ENCODE measurements around the gene PIGU.
A peak's percentile ranks its signal among the peaks of the same experiment; 100 is the strongest.

Gene PIGU

DNA sequence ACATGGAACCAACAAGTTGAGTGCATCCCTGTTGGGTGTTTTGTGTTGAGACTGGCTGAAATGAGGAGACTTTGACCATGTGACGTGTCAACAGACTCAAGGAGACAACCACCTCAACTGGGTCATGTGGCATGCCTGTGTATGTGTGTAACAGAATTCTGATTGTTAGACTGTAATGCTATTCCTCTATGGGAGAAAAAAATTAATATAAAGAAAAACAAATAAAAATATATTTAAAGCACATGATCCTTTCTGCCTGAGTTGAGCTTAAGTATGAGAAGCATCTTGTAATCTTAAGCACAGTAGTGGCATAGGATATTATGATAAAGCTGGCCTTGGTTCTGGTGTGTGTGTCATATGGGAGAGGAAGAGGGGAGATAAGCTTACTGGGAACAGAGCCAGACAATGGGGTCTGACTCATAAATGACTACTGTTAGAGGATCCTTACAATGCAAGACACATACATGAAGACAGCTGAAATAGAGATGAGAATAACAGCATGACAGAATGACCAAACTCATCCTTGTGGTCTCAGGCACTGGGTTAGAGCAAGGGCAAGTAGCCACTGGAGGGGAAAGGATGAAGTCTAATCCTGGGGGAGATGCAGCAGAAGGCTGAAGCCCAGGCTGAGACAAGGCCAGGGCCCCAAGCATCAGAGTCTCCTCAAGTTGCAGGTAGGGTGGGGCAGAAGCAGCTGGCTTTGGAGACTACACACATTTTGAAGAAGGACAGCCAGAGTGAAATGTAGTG is 36.5 kb upstream of the PIGU start:
- H3K9me3 ChIP-seq (ENCODE audit: control insufficient read depth, insufficient read depth, low read depth, low read length) = no peaks in the 10 kb centered on the region
- H3K4me1 ChIP-seq (ENCODE audit: control insufficient read depth, insufficient read depth, low read length) = peaks cover 5% of the 10 kb centered on the region; the same call in 1 of the 2 replicates
- H3K4me3 ChIP-seq (ENCODE audit: low read depth, low read length) = no peak overlapping the region
- POLR2A ChIA-PET = interaction anchor here (0.7 to 1.6 kb wide), 3 partner anchors 18 to 350 kb away, joined by 3 to 5 read pairs (median 3); partner anchors contain the start of genes ITCH and PIGU
- no peak overlapping the region for H3K27ac ChIP-seq (ENCODE audit: extremely low read depth, low read depth, low read length)
- peaks cover 0 to 55% of the 10 kb centered on the region in 2 experiments for H3K36me3 ChIP-seq (ENCODE audit: control insufficient read depth in 2 of 2, insufficient read depth in 1 of 2, low read length in 2 of 2)
- CTCF ChIA-PET = interaction anchor here (0.7 to 1.4 kb wide), 5 partner anchors 10 to 1442 kb away, joined by 3 to 6 read pairs (median 3); no protein-coding TSS in a partner anchor
- TF ChIP-seq ZNF830 (tag by site-specific recombination; IDR thresholded peaks at IDR 0.05; ENCODE audit: low read depth) (no peak), WT1 (tag by site-specific recombination; IDR thresholded peaks at IDR 0.05) (peak; percentile 59; the same call in 1 of the 2 replicates), ZBTB1 (tag by site-specific recombination; IDR thresholded peaks at IDR 0.05) (no peak), ZEB2 (tag by site-specific recombination; IDR thresholded peaks at IDR 0.05) (peak; percentile 96), ZNF629 (tag by site-specific recombination; IDR thresholded peaks at IDR 0.05) (peak; percentile 85), ZNF394 (tag by site-specific recombination; IDR thresholded peaks at IDR 0.05; ENCODE audit: borderline replicate concordance) (0 out of 2 replicates have a peak, but pooled peaks have one; percentile 52), ZFP37 (tag by site-specific recombination; IDR thresholded peaks at IDR 0.05) (no peak), ZNF311 (tag by site-specific recombination; IDR thresholded peaks at IDR 0.05; ENCODE audit: borderline replicate concordance) (no peak), OSR2 (tag by site-specific recombination; IDR thresholded peaks at IDR 0.05) (peak; percentile 94), ZNF660 (tag by site-specific recombination; IDR thresholded peaks at IDR 0.05) (0 out of 2 replicates have a peak, but pooled peaks have one; percentile 50), SP7 (tag by site-specific recombination; IDR thresholded peaks at IDR 0.05) (peak; percentile 82), ZBTB20 (tag by site-specific recombination; IDR thresholded peaks at IDR 0.05) (peak; percentile 18; the same call in 1 of the 2 replicates), KLF8 (tag by site-specific recombination; IDR thresholded peaks at IDR 0.05) (0 out of 2 replicates have a peak, but pooled peaks have one; percentile 59), ZNF692 (tag by site-specific recombination; IDR thresholded peaks at IDR 0.05) (peak; percentile 51; the same call in 1 of the 2 replicates), ZNF366 (tag by site-specific recombination; conservative IDR thresholded peaks at IDR 0.05) (peak; percentile 97), ZNF600 (tag by site-specific recombination; IDR thresholded peaks at IDR 0.05) (peak; percentile 94), ZNF558 (tag by site-specific recombination; IDR thresholded peaks at IDR 0.05) (0 out of 2 replicates have a peak, but pooled peaks have one; percentile 47), ZNF398 (tag by site-specific recombination; IDR thresholded peaks at IDR 0.05) (peak; percentile 46; the same call in 1 of the 2 replicates), KLF17 (tag by site-specific recombination; IDR thresholded peaks at IDR 0.05) (peak; percentile 72; the same call in 1 of the 2 replicates), ZNF335 (tag by site-specific recombination; conservative IDR thresholded peaks at IDR 0.05) (peak; percentile 24; the same call in 1 of the 2 replicates)
- TF ChIP-seq, protein P1, sequence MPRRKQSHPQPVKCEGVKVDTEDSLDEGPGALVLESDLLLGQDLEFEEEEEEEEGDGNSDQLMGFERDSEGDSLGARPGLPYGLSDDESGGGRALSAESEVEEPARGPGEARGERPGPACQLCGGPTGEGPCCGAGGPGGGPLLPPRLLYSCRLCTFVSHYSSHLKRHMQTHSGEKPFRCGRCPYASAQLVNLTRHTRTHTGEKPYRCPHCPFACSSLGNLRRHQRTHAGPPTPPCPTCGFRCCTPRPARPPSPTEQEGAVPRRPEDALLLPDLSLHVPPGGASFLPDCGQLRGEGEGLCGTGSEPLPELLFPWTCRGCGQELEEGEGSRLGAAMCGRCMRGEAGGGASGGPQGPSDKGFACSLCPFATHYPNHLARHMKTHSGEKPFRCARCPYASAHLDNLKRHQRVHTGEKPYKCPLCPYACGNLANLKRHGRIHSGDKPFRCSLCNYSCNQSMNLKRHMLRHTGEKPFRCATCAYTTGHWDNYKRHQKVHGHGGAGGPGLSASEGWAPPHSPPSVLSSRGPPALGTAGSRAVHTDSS (tag by site-specific recombination; IDR thresholded peaks at IDR 0.05) = peak; percentile 56
- TF ChIP-seq, protein P2, sequence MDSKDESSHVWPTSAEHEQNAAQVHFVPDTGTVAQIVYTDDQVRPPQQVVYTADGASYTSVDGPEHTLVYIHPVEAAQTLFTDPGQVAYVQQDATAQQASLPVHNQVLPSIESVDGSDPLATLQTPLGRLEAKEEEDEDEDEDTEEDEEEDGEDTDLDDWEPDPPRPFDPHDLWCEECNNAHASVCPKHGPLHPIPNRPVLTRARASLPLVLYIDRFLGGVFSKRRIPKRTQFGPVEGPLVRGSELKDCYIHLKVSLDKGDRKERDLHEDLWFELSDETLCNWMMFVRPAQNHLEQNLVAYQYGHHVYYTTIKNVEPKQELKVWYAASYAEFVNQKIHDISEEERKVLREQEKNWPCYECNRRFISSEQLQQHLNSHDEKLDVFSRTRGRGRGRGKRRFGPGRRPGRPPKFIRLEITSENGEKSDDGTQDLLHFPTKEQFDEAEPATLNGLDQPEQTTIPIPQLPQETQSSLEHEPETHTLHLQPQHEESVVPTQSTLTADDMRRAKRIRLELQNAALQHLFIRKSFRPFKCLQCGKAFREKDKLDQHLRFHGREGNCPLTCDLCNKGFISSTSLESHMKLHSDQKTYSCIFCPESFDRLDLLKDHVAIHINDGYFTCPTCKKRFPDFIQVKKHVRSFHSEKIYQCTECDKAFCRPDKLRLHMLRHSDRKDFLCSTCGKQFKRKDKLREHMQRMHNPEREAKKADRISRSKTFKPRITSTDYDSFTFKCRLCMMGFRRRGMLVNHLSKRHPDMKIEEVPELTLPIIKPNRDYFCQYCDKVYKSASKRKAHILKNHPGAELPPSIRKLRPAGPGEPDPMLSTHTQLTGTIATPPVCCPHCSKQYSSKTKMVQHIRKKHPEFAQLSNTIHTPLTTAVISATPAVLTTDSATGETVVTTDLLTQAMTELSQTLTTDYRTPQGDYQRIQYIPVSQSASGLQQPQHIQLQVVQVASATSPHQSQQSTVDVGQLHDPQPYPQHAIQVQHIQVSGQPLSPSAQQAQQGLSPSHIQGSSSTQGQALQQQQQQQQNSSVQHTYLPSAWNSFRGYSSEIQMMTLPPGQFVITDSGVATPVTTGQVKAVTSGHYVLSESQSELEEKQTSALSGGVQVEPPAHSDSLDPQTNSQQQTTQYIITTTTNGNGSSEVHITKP (tag by site-specific recombination; IDR thresholded peaks at IDR 0.05) = peak; percentile 40; the same call in 1 of the 2 replicates
- TF ChIP-seq, protein P3, sequence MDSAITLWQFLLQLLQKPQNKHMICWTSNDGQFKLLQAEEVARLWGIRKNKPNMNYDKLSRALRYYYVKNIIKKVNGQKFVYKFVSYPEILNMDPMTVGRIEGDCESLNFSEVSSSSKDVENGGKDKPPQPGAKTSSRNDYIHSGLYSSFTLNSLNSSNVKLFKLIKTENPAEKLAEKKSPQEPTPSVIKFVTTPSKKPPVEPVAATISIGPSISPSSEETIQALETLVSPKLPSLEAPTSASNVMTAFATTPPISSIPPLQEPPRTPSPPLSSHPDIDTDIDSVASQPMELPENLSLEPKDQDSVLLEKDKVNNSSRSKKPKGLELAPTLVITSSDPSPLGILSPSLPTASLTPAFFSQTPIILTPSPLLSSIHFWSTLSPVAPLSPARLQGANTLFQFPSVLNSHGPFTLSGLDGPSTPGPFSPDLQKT (IDR thresholded peaks at IDR 0.05; ENCODE audit: borderline replicate concordance, low read depth, low read length) = no peak
- TF ChIP-seq, protein P4, sequence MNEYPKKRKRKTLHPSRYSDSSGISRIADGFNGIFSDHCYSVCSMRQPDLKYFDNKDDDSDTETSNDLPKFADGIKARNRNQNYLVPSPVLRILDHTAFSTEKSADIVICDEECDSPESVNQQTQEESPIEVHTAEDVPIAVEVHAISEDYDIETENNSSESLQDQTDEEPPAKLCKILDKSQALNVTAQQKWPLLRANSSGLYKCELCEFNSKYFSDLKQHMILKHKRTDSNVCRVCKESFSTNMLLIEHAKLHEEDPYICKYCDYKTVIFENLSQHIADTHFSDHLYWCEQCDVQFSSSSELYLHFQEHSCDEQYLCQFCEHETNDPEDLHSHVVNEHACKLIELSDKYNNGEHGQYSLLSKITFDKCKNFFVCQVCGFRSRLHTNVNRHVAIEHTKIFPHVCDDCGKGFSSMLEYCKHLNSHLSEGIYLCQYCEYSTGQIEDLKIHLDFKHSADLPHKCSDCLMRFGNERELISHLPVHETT (tag by site-specific recombination; IDR thresholded peaks at IDR 0.05) = peak; percentile 67; the same call in 1 of the 2 replicates

Measured in HEK293 (cell line).